HepG2 (cell line): Measurements from ENCODE around the gene DAB2IP. TPM values are rescaled to one million over a fixed set of nuclear protein-coding genes. Genes with fewer than 3 reads are reported as not detected.
"Not testable (repeated sequence)": the region's sequence is repeated elsewhere in the genome, so short reads cannot be mapped to it uniquely, and the experiment has no call there.

Experiments
- ATAC-seq: fragments of 200-7000 bp; cut with Tn5 transposase; 3 replicates; pipeline ENCODE4 v1.9.1; 2020; ENCODE audit warnings: mild to moderate bottlenecking, moderate library complexity
- BruUV-seq: library from RNA; stranded (reverse); fragments of 400-500 nt; replicated peaks from 2 replicates; lab custom pipeline; 2021; lab: Mats Ljungman, UMichigan
- CTCF ChIA-PET: fragments of 300-600 bp; formaldehyde crosslinking; extraction: SDS; loops from one replicate; lab custom pipeline; 2021; ENCODE audit warnings: low total read pairs, inconsistent platforms, low intra/inter-chr PET ratio; lab: Yijun Ruan, JAX
- POLR2A ChIA-PET: fragments of 350-600 bp; sonication (Branson Sonifier 250); formaldehyde crosslinking; loops from one replicate; lab custom pipeline; 2020; ENCODE audit warnings: antibody characterized with exemption, inconsistent platforms; lab: Yijun Ruan, JAX
- DNase-seq: peaks from one replicate; pipeline ENCODE4 v3.0.0-alpha.2; 2015; ENCODE audit warnings: low spot score
- FAIRE-seq: peaks from 3 replicates; lab custom pipeline; 2011; peaks lifted over from hg19 to GRCh38; lab: Jason Lieb, UNC
- H2AFZ ChIP-seq: one replicate; pipeline ENCODE4 v1.6.1; 2011; ENCODE audit warnings: low read length, inconsistent platforms
- H3K27ac ChIP-seq: fragments of 300-600 bp; 3 replicates; pipeline ENCODE4 v1.8.0; 2011; ENCODE audit warnings: mixed run types, mild to moderate bottlenecking, mixed read lengths, low read length, inconsistent platforms; ENCODE audit not compliant: insufficient read depth; ENCODE audit errors: extremely low read length
- H3K27me3 ChIP-seq, 2 experiments: fragments of 200-600 bp in 1 of 2; 2 replicates in 1 of 2; 3 replicates in 1 of 2; pipeline versions ENCODE4 v1.6.0 to v1.8.0; 2011; ENCODE audit warnings: low read length in 2 of 2, mild to moderate bottlenecking in 2 of 2, moderate library complexity in 2 of 2, inconsistent platforms in 1 of 2; ENCODE audit not compliant: insufficient read depth in 2 of 2, control insufficient read depth in 1 of 2
- H3K36me3 ChIP-seq, 2 experiments: fragments of 200-600 bp in 1 of 2; replicated peaks in 1 of 2; 2 replicates in 1 of 2; 3 replicates in 1 of 2; pipeline versions ENCODE4 v1.5.1 to v1.8.0; 2011; ENCODE audit warnings: low read length in 2 of 2, inconsistent platforms in 1 of 2; ENCODE audit not compliant: insufficient read depth in 2 of 2, control insufficient read depth in 1 of 2
- H3K4me1 ChIP-seq: 2 replicates; pipeline ENCODE4 v1.5.1; 2012; ENCODE audit warnings: low read length, inconsistent platforms; ENCODE audit not compliant: insufficient read depth
- H3K4me2 ChIP-seq: 2 replicates; pipeline ENCODE4 v1.6.0; 2011; ENCODE audit warnings: low read depth, low read length, inconsistent platforms
- H3K4me3 ChIP-seq, 3 experiments: fragments of 200-600 bp in 1 of 3; sonication (generic), shearing (Covaris generic) in 1 of 3; replicated peaks in 1 of 3; 2 replicates each; pipeline ENCODE4 v1.5.1; 2011 to 2016; ENCODE audit warnings: low read length in 3 of 3, inconsistent platforms in 2 of 3, low read depth in 2 of 3, mild to moderate bottlenecking in 2 of 3, control low read depth in 1 of 3, mixed read lengths in 1 of 3; ENCODE audit not compliant: insufficient read depth in 1 of 3
- H3K79me2 ChIP-seq: one replicate; pipeline ENCODE4 v1.6.1; 2011; ENCODE audit warnings: low read length, inconsistent platforms; ENCODE audit not compliant: insufficient read depth
- H3K9ac ChIP-seq: 2 replicates; pipeline ENCODE4 v1.6.0; 2011; ENCODE audit warnings: mild to moderate bottlenecking, low read depth, low read length, inconsistent platforms; ENCODE audit not compliant: insufficient read depth
- H3K9me3 ChIP-seq: 2 replicates; pipeline ENCODE4 v1.5.1; 2012; ENCODE audit warnings: mild to moderate bottlenecking, low read length
- H4K20me1 ChIP-seq: 2 replicates; pipeline ENCODE4 v1.6.0; 2011; ENCODE audit warnings: inconsistent platforms, mild to moderate bottlenecking, low read length, moderate library complexity; ENCODE audit not compliant: insufficient read depth
- HNRNPUL1 ChIP-seq: fragments of 200-400 bp; formaldehyde crosslinking; IDR thresholded peaks from 2 replicates; pipeline ENCODE4 v1.6.1; 2017; ENCODE audit warnings: low read depth, mild to moderate bottlenecking, low read length, moderate library complexity
- KDM5A ChIP-seq: fragments of 200-600 bp; sonication (generic); IDR thresholded peaks from 2 replicates; pipeline ENCODE4 v1.7.0; 2018; ENCODE audit warnings: antibody characterized with exemption, mild to moderate bottlenecking, low read length, borderline replicate concordance
- MEF2D ChIP-seq: sonication (generic); formaldehyde crosslinking; IDR thresholded peaks from 2 replicates; pipeline ENCODE4 v1.5.1; 2020; ENCODE audit warnings: mild to moderate bottlenecking, missing genetic modification reagents
- NCOA1 ChIP-seq: sonication (generic); formaldehyde crosslinking; IDR thresholded peaks from 2 replicates; pipeline ENCODE4 v1.9.0; 2021; ENCODE audit warnings: missing genetic modification reagents
- NR2C2 ChIP-seq: sonication (generic); formaldehyde crosslinking; IDR thresholded peaks from 2 replicates; pipeline ENCODE4 v1.4.0; 2020; ENCODE audit warnings: missing genetic modification reagents, mild to moderate bottlenecking, moderate library complexity, borderline replicate concordance
- PAX8 ChIP-seq: sonication (generic); formaldehyde crosslinking; IDR thresholded peaks from 2 replicates; pipeline ENCODE4 v1.8.0; 2022; ENCODE audit warnings: mild to moderate bottlenecking, missing genetic modification reagents, borderline replicate concordance
- ZBTB3 ChIP-seq: sonication (generic); formaldehyde crosslinking; IDR thresholded peaks from 2 replicates; pipeline ENCODE4 v1.4.0; 2020; ENCODE audit warnings: low read depth, mild to moderate bottlenecking, moderate library complexity, missing genetic modification reagents, borderline replicate concordance
- ZBTB8A ChIP-seq: sonication (generic); formaldehyde crosslinking; IDR thresholded peaks from 2 replicates; pipeline ENCODE4 v1.4.0; 2020; ENCODE audit warnings: mild to moderate bottlenecking, low read depth, missing genetic modification reagents, borderline replicate concordance
- ZNF121 ChIP-seq: sonication (generic); formaldehyde crosslinking; IDR thresholded peaks from 2 replicates; pipeline ENCODE4 v1.5.0; 2020; ENCODE audit warnings: mild to moderate bottlenecking, missing genetic modification reagents
- ZNF20 ChIP-seq: sonication (generic); formaldehyde crosslinking; IDR thresholded peaks from 2 replicates; pipeline ENCODE4 v1.4.0; 2020; ENCODE audit warnings: mild to moderate bottlenecking, moderate library complexity, missing genetic modification reagents
- ZNF629 ChIP-seq: sonication (generic); formaldehyde crosslinking; conservative IDR thresholded peaks from 2 replicates; pipeline ENCODE4 v1.5.0; 2020; ENCODE audit warnings: missing genetic modification reagents
- WGBS: methylation state at CpG from one replicate; pipeline ENCODE4 v1.1.6; 2017; ENCODE audit warnings: low lambda C conversion rate; 5-methylcytosine and 5-hydroxymethylcytosine counted together
- in situ Hi-C: cut with HindIII; loops from 2 replicates; pipeline ENCODE4 v1.10.0; 2017; ENCODE audit warnings: low pct_unique_long_range_greater_than_20kb; ENCODE audit not compliant: extremely low pct_ligation_motif_present
- intact Hi-C: fragments of 100-400 bp; cut with micrococcal nuclease; formaldehyde crosslinking; loops from one replicate; pipeline ENCODE4 v1.10.0; 2022; ENCODE audit not compliant: unreplicated experiment
- polyA plus RNA-seq, 8 experiments: library from polyadenylated mRNA; depleted of rRNA in 3 of 8; stranded (reverse) in 7 of 8; unstranded in 1 of 8; fragments of >200 nt; fragmentation: Illumina TruSeq in 4 of 8; extraction: Trizol in 4 of 8; gene quantifications; 2 replicates each; pipeline versions ENCODE4 v1.2.1 to v1.2.3, GENCODE V29; 2011 to 2016; ENCODE audit warnings: low read depth in 4 of 8, missing spikeins in 1 of 8, mixed read lengths in 1 of 8; ENCODE audit not compliant: insufficient read depth in 1 of 8
- total RNA-seq, 5 experiments: library from RNA; depleted of rRNA; stranded (reverse); fragments of >200 nt; fragmentation: Illumina TruSeq; extraction: Trizol; gene quantifications; 2 replicates each; pipeline ENCODE4 v1.2.3, GENCODE V29; 2016; ENCODE audit warnings: low read depth in 1 of 5
- TF ChIP-seq, protein P1 (sequence below): IDR thresholded peaks from 2 replicates; pipeline ENCODE4 v1.6.1; 2016; ENCODE audit warnings: missing compliant biosample characterization, missing genetic modification reagents, borderline replicate concordance
- TF ChIP-seq, protein P2 (sequence below): sonication (generic); formaldehyde crosslinking; IDR thresholded peaks from 2 replicates; pipeline ENCODE4 v1.4.0; 2020; ENCODE audit warnings: missing genetic modification reagents, low read depth, mild to moderate bottlenecking, borderline replicate concordance
- TF ChIP-seq, protein P3 (sequence below): sonication (generic); formaldehyde crosslinking; IDR thresholded peaks from 2 replicates; pipeline ENCODE4 v1.5.0; 2020; ENCODE audit warnings: mild to moderate bottlenecking, missing genetic modification reagents

The DAB2IP gene
- total and polyA plus RNA-seq, 2 of the 13 experiments (the other 11 are each of a cell fraction or from before 2014, with no cell fraction given), result 25.3 to 37.9 TPM

DNA sequence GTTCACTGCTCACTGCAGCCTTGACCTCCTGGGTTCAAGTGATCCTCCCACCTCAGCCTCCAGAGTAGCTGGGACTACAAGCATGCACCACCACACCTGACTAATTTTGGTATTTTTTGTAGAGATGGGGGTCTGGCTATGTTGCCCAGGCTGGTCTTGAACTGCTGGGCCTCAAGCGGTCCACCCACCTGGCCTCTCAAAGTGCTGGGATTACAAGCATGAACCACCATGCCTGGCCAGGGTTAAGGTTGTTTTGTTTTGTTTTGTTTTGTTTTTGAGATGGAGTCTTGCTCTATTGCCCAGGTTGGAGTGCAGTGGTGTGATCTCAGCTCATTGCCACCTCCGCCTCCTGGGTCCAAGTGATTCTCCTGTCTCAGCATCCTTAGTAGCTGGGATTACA is 28.0 kb upstream of the DAB2IP start:
- POLR2A ChIA-PET, CTCF ChIA-PET, BruUV-seq: not testable (repeated sequence)

DNA sequence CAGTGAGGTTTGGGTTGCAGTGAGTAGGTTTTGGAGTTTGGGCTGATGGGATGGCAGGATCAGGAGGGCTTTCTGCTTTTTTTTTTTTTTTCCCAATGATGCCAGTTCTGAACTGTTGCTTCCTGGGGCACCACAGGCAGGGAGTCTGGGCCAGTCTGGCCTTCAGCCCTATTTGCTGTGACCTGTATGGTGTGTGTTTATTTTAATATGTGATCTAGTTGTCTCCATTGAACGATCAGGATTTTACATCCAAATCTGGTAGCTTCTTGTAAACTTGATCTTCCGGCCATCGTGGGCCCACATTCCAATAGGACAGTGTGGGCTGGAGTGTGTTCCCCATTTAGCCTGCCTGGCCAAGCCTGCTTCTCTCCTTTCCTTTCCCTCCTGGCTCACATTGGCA is 25.8 kb upstream of the DAB2IP start:
- no peak overlapping the region for H3K4me2 ChIP-seq
- FAIRE-seq (no peak), ATAC-seq (no peak), DNase-seq (no peak)
- no peaks in the 10 kb centered on the region for H3K79me2 ChIP-seq
- peaks cover 25% of the 10 kb centered on the region for H3K4me1 ChIP-seq
- ChIA-PET POLR2A (no interaction called here), CTCF (no interaction called here)
- H3K4me3 ChIP-seq, result no peak overlapping the region
- H3K36me3 ChIP-seq, result no peaks in the 10 kb centered on the region
- H2AFZ ChIP-seq, result no peak overlapping the region
- WGBS, result 58% methylated on average over 3 of the region's 3 CpGs
- H3K27me3 ChIP-seq, result no peaks in the 10 kb centered on the region
- H3K9ac ChIP-seq, result no peak overlapping the region
- BruUV-seq, result no TSS peak
- no peak overlapping the region for H3K27ac ChIP-seq
- intact Hi-C loops, result no loop called here
- in situ Hi-C loops, result no loop called here
- H4K20me1 ChIP-seq, result no peaks in the 10 kb centered on the region
- no peaks in the 10 kb centered on the region for H3K9me3 ChIP-seq
- TF ChIP-seq ZNF20 (CRISPR knock-in tag), result no peak
- TF ChIP-seq, protein P1, sequence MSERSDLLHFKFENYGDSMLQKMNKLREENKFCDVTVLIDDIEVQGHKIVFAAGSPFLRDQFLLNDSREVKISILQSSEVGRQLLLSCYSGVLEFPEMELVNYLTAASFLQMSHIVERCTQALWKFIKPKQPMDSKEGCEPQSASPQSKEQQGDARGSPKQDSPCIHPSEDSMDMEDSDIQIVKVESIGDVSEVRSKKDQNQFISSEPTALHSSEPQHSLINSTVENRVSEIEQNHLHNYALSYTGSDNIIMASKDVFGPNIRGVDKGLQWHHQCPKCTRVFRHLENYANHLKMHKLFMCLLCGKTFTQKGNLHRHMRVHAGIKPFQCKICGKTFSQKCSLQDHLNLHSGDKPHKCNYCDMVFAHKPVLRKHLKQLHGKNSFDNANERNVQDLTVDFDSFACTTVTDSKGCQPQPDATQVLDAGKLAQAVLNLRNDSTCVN (CRISPR knock-in tag), result no peak
- no peak for TF ChIP-seq MEF2D (CRISPR knock-in tag)
- TF ChIP-seq ZBTB3 (CRISPR knock-in tag), result no peak
- no peak for TF ChIP-seq KDM5A
- no peak for TF ChIP-seq ZNF629 (CRISPR knock-in tag)
- TF ChIP-seq ZBTB8A, result no peak
- no peak for TF ChIP-seq HNRNPUL1
- TF ChIP-seq, protein P2, sequence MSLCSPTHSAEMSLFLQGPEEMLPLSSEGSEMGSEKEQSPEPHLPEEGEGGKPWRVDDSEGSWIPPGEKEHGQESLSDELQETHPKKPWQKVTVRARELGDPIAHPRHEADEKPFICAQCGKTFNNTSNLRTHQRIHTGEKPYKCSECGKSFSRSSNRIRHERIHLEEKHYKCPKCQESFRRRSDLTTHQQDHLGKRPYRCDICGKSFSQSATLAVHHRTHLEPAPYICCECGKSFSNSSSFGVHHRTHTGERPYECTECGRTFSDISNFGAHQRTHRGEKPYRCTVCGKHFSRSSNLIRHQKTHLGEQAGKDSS (CRISPR knock-in tag), result no peak
- no peak for TF ChIP-seq NCOA1 (CRISPR knock-in tag)
- no peak for TF ChIP-seq PAX8
- TF ChIP-seq NR2C2 (CRISPR knock-in tag), result no peak

More for the DNA sequence above, 28.0 kb upstream of the DAB2IP start:
- FAIRE-seq, H3K4me2 ChIP-seq, intact Hi-C loops, in situ Hi-C loops, H4K20me1 ChIP-seq, ATAC-seq, DNase-seq, H3K36me3 ChIP-seq, H3K27me3 ChIP-seq, H3K9ac ChIP-seq, H3K27ac ChIP-seq, H3K4me3 ChIP-seq, H3K79me2 ChIP-seq, H2AFZ ChIP-seq, H3K9me3 ChIP-seq: not testable (repeated sequence)
- H3K4me1 ChIP-seq, result peaks cover 36% of the 10 kb centered on the region
- peak; percentile 72; the same call in 1 of the 2 replicates for TF ChIP-seq ZNF121
- TF ChIP-seq, protein P3, sequence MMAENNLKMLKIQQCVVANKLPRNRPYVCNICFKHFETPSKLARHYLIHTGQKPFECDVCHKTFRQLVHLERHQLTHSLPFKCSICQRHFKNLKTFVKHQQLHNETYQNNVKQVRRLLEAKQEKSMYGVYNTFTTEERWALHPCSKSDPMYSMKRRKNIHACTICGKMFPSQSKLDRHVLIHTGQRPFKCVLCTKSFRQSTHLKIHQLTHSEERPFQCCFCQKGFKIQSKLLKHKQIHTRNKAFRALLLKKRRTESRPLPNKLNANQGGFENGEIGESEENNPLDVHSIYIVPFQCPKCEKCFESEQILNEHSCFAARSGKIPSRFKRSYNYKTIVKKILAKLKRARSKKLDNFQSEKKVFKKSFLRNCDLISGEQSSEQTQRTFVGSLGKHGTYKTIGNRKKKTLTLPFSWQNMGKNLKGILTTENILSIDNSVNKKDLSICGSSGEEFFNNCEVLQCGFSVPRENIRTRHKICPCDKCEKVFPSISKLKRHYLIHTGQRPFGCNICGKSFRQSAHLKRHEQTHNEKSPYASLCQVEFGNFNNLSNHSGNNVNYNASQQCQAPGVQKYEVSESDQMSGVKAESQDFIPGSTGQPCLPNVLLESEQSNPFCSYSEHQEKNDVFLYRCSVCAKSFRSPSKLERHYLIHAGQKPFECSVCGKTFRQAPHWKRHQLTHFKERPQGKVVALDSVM (CRISPR knock-in tag), result peak; percentile 80; the same call in 1 of the 2 replicates
- 96% methylated on average over 2 of the region's 2 CpGs for WGBS
